ENCODE data around the gene RPS5.

The RPS5 gene

DNA sequence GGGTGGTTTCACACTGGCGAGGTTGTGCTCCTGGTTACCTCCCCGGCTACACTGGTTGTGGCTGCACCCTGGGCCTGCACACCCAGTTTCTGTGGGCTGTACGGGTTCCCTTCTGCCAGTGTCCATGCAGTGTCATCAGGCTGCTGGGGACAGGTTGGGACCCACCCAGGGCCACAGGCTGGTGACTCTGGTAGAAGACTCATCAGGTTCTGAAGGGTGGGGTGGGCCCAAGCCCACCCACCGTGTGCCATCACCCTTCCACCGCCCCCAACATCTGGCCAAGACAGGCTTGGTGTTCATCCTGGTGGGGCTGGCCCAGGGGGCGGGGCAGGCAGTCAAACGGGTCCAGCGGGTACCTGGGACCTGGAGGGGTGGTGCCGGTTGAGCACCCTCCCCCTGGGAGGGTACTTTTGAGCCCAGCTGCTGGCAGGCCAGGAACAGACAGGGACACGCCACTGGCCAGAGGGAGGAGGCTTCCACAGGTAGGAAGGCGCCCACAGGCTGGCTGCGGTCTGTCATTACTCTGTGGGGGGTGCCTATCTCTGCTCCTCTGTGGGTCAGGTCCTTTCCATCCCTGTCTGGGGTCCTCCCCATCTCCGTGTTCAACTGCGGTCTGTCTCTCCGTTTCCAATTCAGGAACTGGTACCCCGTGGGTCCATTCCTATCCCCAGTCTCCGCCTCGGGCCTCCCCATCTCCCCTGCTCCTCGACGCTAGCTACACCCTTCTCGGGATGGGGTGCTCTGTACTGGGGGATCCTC, 8.3 kb downstream of the RPS5 start, which contains the start of gene RNF225:
Gene RNF225, plus strand, starts transcription at position 437 of the 759 bp plus-strand sequence. CDS start 434 bp downstream, outside the sequence.
- POLR2A ChIA-PET, result interaction anchor here (1.0 to 1.8 kb wide), 2 partner anchors 12 to 148 kb away, joined by 3 to 5 read pairs; partner anchors contain the start of gene TRIM28
- CTCF ChIA-PET, result no interaction called here
- no peak for DNase-seq (ENCODE audit: extremely low spot score)
- TF ChIP-seq ELF4 (IDR thresholded peaks at IDR 0.05) (0 out of 2 replicates have a peak, but pooled peaks have one; percentile 12), HDGF (IDR thresholded peaks at IDR 0.05; ENCODE audit: borderline replicate concordance) (no peak)

DNA sequence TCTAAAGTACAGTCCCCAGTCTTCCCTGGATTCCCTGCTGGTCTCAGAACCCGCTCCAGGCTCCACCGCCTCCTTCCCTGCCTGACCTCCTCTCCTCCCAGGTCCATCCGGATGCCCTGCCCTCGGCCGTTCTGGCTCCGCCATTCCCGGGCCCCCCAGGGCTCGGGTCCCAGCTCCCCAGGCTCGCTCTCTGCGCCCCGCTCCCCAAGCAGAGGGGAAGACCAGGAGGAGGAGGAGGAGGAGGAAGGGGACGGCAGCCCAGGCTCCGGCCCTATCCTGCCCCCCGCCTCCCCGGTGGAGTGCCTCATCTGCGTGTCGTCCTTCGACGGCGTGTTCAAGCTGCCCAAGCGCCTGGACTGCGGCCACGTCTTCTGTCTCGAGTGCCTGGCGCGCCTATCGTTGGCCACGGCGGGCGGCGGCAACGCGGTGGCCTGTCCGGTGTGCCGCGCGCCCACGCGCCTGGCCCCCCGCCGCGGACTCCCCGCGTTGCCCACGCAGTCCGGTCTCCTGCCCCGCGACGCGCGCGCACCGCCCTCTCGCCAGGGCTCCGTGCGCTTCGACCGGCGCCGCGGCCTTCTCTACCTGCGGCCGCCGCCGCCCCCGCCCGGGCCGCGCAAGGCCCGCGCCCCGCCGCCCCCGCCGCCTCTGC, 9.0 kb downstream of the RPS5 start:
- TF ChIP-seq HDGF (IDR thresholded peaks at IDR 0.05; ENCODE audit: borderline replicate concordance) (no peak), BHLHE40 (IDR thresholded peaks at IDR 0.05; ENCODE audit: borderline replicate concordance) (no peak)

DNA sequence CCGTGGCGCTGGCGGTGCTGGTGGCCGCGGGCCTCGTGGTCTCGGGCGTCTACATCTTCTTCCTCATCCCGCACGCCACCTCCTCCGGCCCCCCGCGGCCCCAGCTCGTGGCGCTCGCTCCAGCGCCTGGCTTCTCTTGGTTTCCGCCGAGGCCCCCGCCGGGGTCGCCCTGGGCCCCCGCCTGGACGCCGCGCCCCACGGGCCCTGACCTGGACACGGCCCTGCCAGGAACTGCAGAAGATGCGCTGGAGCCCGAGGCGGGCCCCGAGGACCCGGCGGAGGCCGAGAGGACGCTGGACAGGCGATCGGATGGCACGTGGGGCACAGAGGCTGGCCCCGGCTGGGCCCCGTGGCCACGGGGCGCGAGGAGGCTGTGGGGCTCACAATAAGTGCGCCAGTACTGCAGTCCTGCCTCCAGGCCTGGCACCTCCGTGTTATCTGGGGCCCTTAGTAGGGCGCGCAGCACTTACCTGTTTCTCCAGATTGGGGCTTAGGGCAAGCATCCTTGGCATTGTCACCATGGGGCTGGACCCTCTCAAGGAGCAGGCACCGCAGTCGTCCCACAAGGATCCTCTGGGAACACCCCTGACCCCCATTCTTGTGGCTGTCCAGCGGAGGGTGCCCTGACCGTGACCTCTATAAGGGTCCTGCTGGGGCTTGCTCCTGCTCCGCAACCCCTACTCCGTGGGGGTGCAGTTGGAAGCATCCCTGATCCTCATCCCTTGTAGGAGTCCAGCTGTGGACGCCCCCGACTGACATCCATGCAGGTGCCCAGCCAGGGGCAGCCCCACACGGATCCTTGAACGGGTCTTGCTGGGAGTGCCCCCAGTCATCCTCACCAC, 9.8 kb downstream of the RPS5 start:
- no peak for DNase-seq (ENCODE audit: extremely low spot score)
- CTCF ChIA-PET, result no interaction called here
- TF ChIP-seq, protein P1, sequence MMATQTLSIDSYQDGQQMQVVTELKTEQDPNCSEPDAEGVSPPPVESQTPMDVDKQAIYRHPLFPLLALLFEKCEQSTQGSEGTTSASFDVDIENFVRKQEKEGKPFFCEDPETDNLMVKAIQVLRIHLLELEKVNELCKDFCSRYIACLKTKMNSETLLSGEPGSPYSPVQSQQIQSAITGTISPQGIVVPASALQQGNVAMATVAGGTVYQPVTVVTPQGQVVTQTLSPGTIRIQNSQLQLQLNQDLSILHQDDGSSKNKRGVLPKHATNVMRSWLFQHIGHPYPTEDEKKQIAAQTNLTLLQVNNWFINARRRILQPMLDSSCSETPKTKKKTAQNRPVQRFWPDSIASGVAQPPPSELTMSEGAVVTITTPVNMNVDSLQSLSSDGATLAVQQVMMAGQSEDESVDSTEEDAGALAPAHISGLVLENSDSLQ (IDR thresholded peaks at IDR 0.05), result no peak
- TF ChIP-seq ARNT (IDR thresholded peaks at IDR 0.05), result no peak
- POLR2A ChIA-PET, result interaction anchor here (1.0 kb wide), 1 partner anchor 122 kb away, joined by 3 read pairs; the partner anchor contains the start of gene ZBTB45

More for the DNA sequence above, 9.0 kb downstream of the RPS5 start:
- CTCF ChIA-PET, result no interaction called here
- POLR2A ChIA-PET, result interaction anchor here (1.8 kb wide), 1 partner anchor 148 kb away, joined by 5 read pairs; the partner anchor contains the start of gene TRIM28
- no peak for DNase-seq (ENCODE audit: extremely low spot score)

DNA sequence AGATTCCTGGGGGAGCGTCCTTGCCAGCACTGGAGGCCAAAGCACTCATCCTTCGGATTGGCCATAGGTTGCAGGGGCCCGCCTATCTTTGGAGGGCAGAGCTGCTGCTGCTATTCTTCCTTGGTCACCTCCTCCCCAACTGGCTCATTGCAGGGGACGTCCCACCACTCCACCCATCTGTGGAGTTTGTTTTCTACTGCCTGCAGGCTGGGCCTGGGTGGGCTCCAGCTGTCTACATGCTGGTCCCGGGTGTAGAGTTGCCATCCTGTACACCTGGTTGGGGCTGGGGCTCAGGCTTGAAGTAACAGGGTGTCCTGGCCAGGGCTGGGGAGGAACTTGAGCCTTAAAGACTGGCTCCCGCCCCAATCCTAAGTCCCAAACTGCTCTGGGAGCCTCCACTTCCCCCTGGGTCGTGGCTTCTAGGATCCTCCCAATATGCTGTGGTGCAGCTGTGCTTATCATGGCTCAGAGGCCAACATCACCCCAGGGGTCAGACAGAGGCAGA, 10.5 kb downstream of the RPS5 start:
- POLR2A ChIA-PET, result interaction anchor here (1.0 kb wide), 1 partner anchor 122 kb away, joined by 3 read pairs; the partner anchor contains the start of gene ZBTB45
- CTCF ChIA-PET, result no interaction called here

DNA sequence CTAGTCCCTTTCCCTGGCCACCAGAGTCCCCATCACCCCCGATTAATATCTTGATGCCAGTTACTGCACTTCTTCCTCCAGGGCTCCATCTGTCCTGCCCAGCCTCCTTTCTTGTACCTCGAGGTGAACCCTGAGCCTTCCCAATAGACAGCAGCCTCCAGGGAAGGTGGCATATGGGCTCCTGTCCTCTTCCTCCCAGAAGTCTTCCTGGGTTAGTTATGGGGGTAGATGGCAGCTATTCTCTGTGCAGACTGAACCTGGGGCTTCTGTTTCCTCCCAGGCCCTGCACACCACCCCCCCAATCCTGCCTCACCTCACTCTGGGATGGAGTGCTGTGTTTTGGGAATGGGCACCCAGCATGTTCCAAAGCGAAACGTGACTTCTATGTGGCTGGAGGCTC, 11.0 kb downstream of the RPS5 start:
- no peak for DNase-seq (ENCODE audit: extremely low spot score)
- no peak for TF ChIP-seq L3MBTL2 (conservative IDR thresholded peaks at IDR 0.05)
- TF ChIP-seq ARNT (IDR thresholded peaks at IDR 0.05), result no peak
- TF ChIP-seq LEF1 (IDR thresholded peaks at IDR 0.05; ENCODE audit: borderline replicate concordance), result no peak
- no peak for TF ChIP-seq CTBP1 (IDR thresholded peaks at IDR 0.05; ENCODE audit: borderline replicate concordance)
- no peak for TF ChIP-seq ZNF384 (IDR thresholded peaks at IDR 0.05)
- TF ChIP-seq FOXK2 (IDR thresholded peaks at IDR 0.05), result no peak
- TF ChIP-seq SUZ12 (IDR thresholded peaks at IDR 0.05), result no peak
- TF ChIP-seq FOXA1 (IDR thresholded peaks at IDR 0.05), result no peak
- TF ChIP-seq HDGF (IDR thresholded peaks at IDR 0.05; ENCODE audit: borderline replicate concordance), result no peak
- TF ChIP-seq BHLHE40 (IDR thresholded peaks at IDR 0.05; ENCODE audit: borderline replicate concordance), result no peak
- TF ChIP-seq FOXM1 (IDR thresholded peaks at IDR 0.05; ENCODE audit: borderline replicate concordance), result no peak
- no peak for TF ChIP-seq NFRKB (IDR thresholded peaks at IDR 0.05)
- TF ChIP-seq SP1 (IDR thresholded peaks at IDR 0.05), result no peak
- no peak for TF ChIP-seq ELF4 (IDR thresholded peaks at IDR 0.05)
- TF ChIP-seq, protein P1 (IDR thresholded peaks at IDR 0.05), result no peak
- no peak for TF ChIP-seq TARDBP (IDR thresholded peaks at IDR 0.05)
- ChIA-PET POLR2A (interaction anchor here (1.0 kb wide), 1 partner anchor 121 kb away, joined by 3 read pairs; the partner anchor contains the start of gene ZBTB45), CTCF (no interaction called here)

More for the DNA sequence above, 10.5 kb downstream of the RPS5 start:
- no peak for DNase-seq (ENCODE audit: extremely low spot score)
- TF ChIP-seq FOXK2 (IDR thresholded peaks at IDR 0.05) (no peak), ELF4 (IDR thresholded peaks at IDR 0.05) (no peak), SP1 (IDR thresholded peaks at IDR 0.05) (no peak), SUZ12 (IDR thresholded peaks at IDR 0.05) (no peak), LEF1 (IDR thresholded peaks at IDR 0.05; ENCODE audit: borderline replicate concordance) (no peak), ZNF384 (IDR thresholded peaks at IDR 0.05) (no peak), BHLHE40 (IDR thresholded peaks at IDR 0.05; ENCODE audit: borderline replicate concordance) (no peak), CTBP1 (IDR thresholded peaks at IDR 0.05; ENCODE audit: borderline replicate concordance) (no peak), FOXA1 (IDR thresholded peaks at IDR 0.05) (no peak), ARNT (IDR thresholded peaks at IDR 0.05) (no peak), HDGF (IDR thresholded peaks at IDR 0.05; ENCODE audit: borderline replicate concordance) (no peak), NFRKB (IDR thresholded peaks at IDR 0.05) (no peak), L3MBTL2 (conservative IDR thresholded peaks at IDR 0.05) (no peak), TARDBP (IDR thresholded peaks at IDR 0.05) (no peak), FOXM1 (IDR thresholded peaks at IDR 0.05; ENCODE audit: borderline replicate concordance) (no peak)
- TF ChIP-seq, protein P1 (IDR thresholded peaks at IDR 0.05), result no peak

Data from HEK293T (cell line).